Measurements from ENCODE around the gene MARS2.

GRCh38 chr2:197673106-197673505, 32.1 kb upstream of the MARS2 start:
- no peak for TF ChIP-seq CTCF (IDR thresholded peaks at IDR 0.05; ENCODE audit: low read depth, low read length)
- TF ChIP-seq EZH2phosphoT487 (IDR thresholded peaks at IDR 0.05; ENCODE audit: low read depth) = no peak
